ENCODE measurements around the gene VKORC1L1.
"Not testable (repeated sequence)": the region's sequence is repeated elsewhere in the genome, so short reads cannot be mapped to it uniquely, and the experiment has no call there.

VKORC1L1 gene

GRCh38 chr7:65872776-65873581 is at the start of gene VKORC1L1:
TSS of gene VKORC1L1 (plus strand) at chr7:65873074. CDS start at chr7:65873372, 298 bp downstream.
- Mint-ChIP-seq H3K27ac (no peak within 1 kb of the TSS), H3K4me3 (peak within 1 kb of the TSS; percentile 70), H3K4me1 (no peaks in the 10 kb centered on the region), H3K36me3 (peaks cover 14% of the 10 kb centered on the region), H3K9me3 (no peaks in the 10 kb centered on the region)
- DNase-seq (ENCODE audit: low spot score in 2 of 2) (peak; percentile 86 to 95), ATAC-seq (peak; percentile 95)

- DNase-seq (ENCODE audit: low spot score in 2 of 2) (no peak), ATAC-seq (no peak)
- Mint-ChIP-seq H3K4me1 (peaks cover 3% of the 10 kb centered on the region), H3K4me3 (no peak overlapping the region), H3K27ac (no peak overlapping the region), H3K36me3 (peaks cover 4% of the 10 kb centered on the region), H3K9me3 (no peaks in the 10 kb centered on the region)
These were observed 45.5 kb upstream of the VKORC1L1 start for GRCh38 chr7:65827366-65827765.

- Mint-ChIP-seq H3K4me1 (peaks cover 7% of the 10 kb centered on the region), H3K9me3 (no peaks in the 10 kb centered on the region), H3K36me3 (peaks cover 7% of the 10 kb centered on the region), H3K4me3 (no peak overlapping the region), H3K27ac (no peak overlapping the region)
- ATAC-seq (no peak), DNase-seq (ENCODE audit: low spot score in 2 of 2) (no peak)
These were observed 40.6 kb upstream of the VKORC1L1 start for GRCh38 chr7:65832281-65832680.

GRCh38 chr7:65836684-65837083 is 36.2 kb upstream of the VKORC1L1 start:
- ATAC-seq; H3K9me3 Mint-ChIP-seq; DNase-seq (ENCODE audit: low spot score in 2 of 2); H3K4me1 Mint-ChIP-seq; H3K27ac Mint-ChIP-seq; H3K4me3 Mint-ChIP-seq: not testable (repeated sequence)
- peaks cover 13% of the 10 kb centered on the region for H3K36me3 Mint-ChIP-seq

GRCh38 chr7:65837541-65837956 is 35.3 kb upstream of the VKORC1L1 start:
- H3K27ac Mint-ChIP-seq; DNase-seq (ENCODE audit: low spot score in 2 of 2); H3K4me1 Mint-ChIP-seq; H3K9me3 Mint-ChIP-seq; ATAC-seq; H3K36me3 Mint-ChIP-seq; H3K4me3 Mint-ChIP-seq: not testable (repeated sequence)

- H3K27ac Mint-ChIP-seq = peak overlapping the region; percentile 43
- ATAC-seq = no peak
These were observed 33.0 kb upstream of the VKORC1L1 start for GRCh38 chr7:65839846-65840245.

GRCh38 chr7:65840446-65840845 is 32.4 kb upstream of the VKORC1L1 start:
- Mint-ChIP-seq H3K9me3 (no peaks in the 10 kb centered on the region), H3K4me3 (no peak overlapping the region), H3K4me1 (no peaks in the 10 kb centered on the region), H3K27ac (peak overlapping the region; percentile 43), H3K36me3 (peaks cover 7% of the 10 kb centered on the region)
- ATAC-seq (peak; percentile 16), DNase-seq (ENCODE audit: low spot score in 2 of 2) (no peak)

More at GRCh38 chr7:65839846-65840245, 33.0 kb upstream of the VKORC1L1 start:
- H3K4me1 Mint-ChIP-seq = no peaks in the 10 kb centered on the region
- peaks cover 7% of the 10 kb centered on the region for H3K36me3 Mint-ChIP-seq
- H3K9me3 Mint-ChIP-seq = no peaks in the 10 kb centered on the region
- no peak overlapping the region for H3K4me3 Mint-ChIP-seq
- DNase-seq (ENCODE audit: low spot score in 2 of 2) = no peak

GRCh38 chr7:65843616-65844015 is 29.3 kb upstream of the VKORC1L1 start:
- not testable (repeated sequence) for H3K36me3 Mint-ChIP-seq; DNase-seq (ENCODE audit: low spot score in 2 of 2); ATAC-seq; H3K4me3 Mint-ChIP-seq; H3K27ac Mint-ChIP-seq; H3K9me3 Mint-ChIP-seq; H3K4me1 Mint-ChIP-seq

- Mint-ChIP-seq H3K9me3 (no peaks in the 10 kb centered on the region), H3K36me3 (no peaks in the 10 kb centered on the region), H3K4me3 (no peak overlapping the region), H3K4me1 (no peaks in the 10 kb centered on the region), H3K27ac (no peak overlapping the region)
- no peak for DNase-seq (ENCODE audit: low spot score in 2 of 2)
- no peak for ATAC-seq
These were observed 26.8 kb upstream of the VKORC1L1 start for GRCh38 chr7:65846008-65846570.

GRCh38 chr7:65853426-65853825 is 19.4 kb upstream of the VKORC1L1 start:
- not testable (repeated sequence) for H3K4me1 Mint-ChIP-seq; H3K9me3 Mint-ChIP-seq; ATAC-seq; H3K4me3 Mint-ChIP-seq; H3K27ac Mint-ChIP-seq; DNase-seq (ENCODE audit: low spot score in 2 of 2); H3K36me3 Mint-ChIP-seq

GRCh38 chr7:65853892-65854291 is 19.0 kb upstream of the VKORC1L1 start:
- not testable (repeated sequence) for H3K4me3 Mint-ChIP-seq; DNase-seq (ENCODE audit: low spot score in 2 of 2); H3K9me3 Mint-ChIP-seq; H3K27ac Mint-ChIP-seq; H3K4me1 Mint-ChIP-seq; ATAC-seq; H3K36me3 Mint-ChIP-seq

GRCh38 chr7:65857321-65857894 is 15.5 kb upstream of the VKORC1L1 start:
- not testable (repeated sequence) for H3K36me3 Mint-ChIP-seq; H3K27ac Mint-ChIP-seq; H3K4me1 Mint-ChIP-seq; H3K4me3 Mint-ChIP-seq; H3K9me3 Mint-ChIP-seq; DNase-seq (ENCODE audit: low spot score in 2 of 2); ATAC-seq

GRCh38 chr7:65858660-65859059 is 14.2 kb upstream of the VKORC1L1 start:
- not testable (repeated sequence) for H3K4me1 Mint-ChIP-seq; H3K4me3 Mint-ChIP-seq; H3K9me3 Mint-ChIP-seq; H3K36me3 Mint-ChIP-seq; DNase-seq (ENCODE audit: low spot score in 2 of 2); ATAC-seq; H3K27ac Mint-ChIP-seq

GRCh38 chr7:65866244-65866643 is 6.6 kb upstream of the VKORC1L1 start:
- not testable (repeated sequence) for H3K4me3 Mint-ChIP-seq; H3K27ac Mint-ChIP-seq; H3K9me3 Mint-ChIP-seq; ATAC-seq; H3K36me3 Mint-ChIP-seq; H3K4me1 Mint-ChIP-seq; DNase-seq (ENCODE audit: low spot score in 2 of 2)

GRCh38 chr7:65867681-65868080 is 5.2 kb upstream of the VKORC1L1 start:
- DNase-seq (ENCODE audit: low spot score in 2 of 2); H3K9me3 Mint-ChIP-seq; H3K36me3 Mint-ChIP-seq; H3K4me1 Mint-ChIP-seq; H3K27ac Mint-ChIP-seq; H3K4me3 Mint-ChIP-seq; ATAC-seq: not testable (repeated sequence)

- not testable (repeated sequence) for H3K9me3 Mint-ChIP-seq; H3K4me1 Mint-ChIP-seq; H3K4me3 Mint-ChIP-seq; H3K36me3 Mint-ChIP-seq; ATAC-seq; DNase-seq (ENCODE audit: low spot score in 2 of 2); H3K27ac Mint-ChIP-seq
These were observed 3.6 kb upstream of the VKORC1L1 start for GRCh38 chr7:65869312-65869711.
